Lower leg skin (tissue), 4 donors: ENCODE data around the gene ACSL3. TPM values are rescaled to one million over a fixed set of nuclear protein-coding genes. Genes with fewer than 3 reads are reported as not detected.

ENCODE experiments used
- DNase-seq, 2 donors: peaks; one replicate each; pipeline ENCODE4 v3.0.0-alpha.2; 2019; ENCODE audit warnings: low spot score in 2 of 2
- H3K4me3 ChIP-seq: fragments of 200-600 bp; sonication (generic); 2 replicates; pipeline ENCODE4 v1.5.1; 2017; ENCODE audit warnings: mild to moderate bottlenecking, low read depth; ENCODE audit not compliant: poor library complexity, severe bottlenecking
- POLR2A ChIP-seq, 2 donors: fragments of 450-650 bp; IDR thresholded peaks; one replicate each; pipeline ENCODE4 v1.6.1; 2016 to 2017; ENCODE audit warnings: antibody characterized with exemption in 2 of 2, mild to moderate bottlenecking in 1 of 2, moderate library complexity in 1 of 2
- WGBS, 2 donors: methylation state at CpG; one replicate each; pipeline ENCODE4 v1.1.5; 2018; 5-methylcytosine and 5-hydroxymethylcytosine counted together
- intact Hi-C: fragments of 100-400 bp; cut with DNase I; formaldehyde crosslinking; loops from one replicate; pipeline ENCODE4 v1.15.0; 2023; ENCODE audit warnings: low total_unique reads
- total RNA-seq, 4 donors: library from RNA; depleted of rRNA; stranded (reverse); fragments of >200 nt; gene quantifications; one replicate each; pipeline ENCODE4 v1.1.0, GENCODE V29; 2016
- TF ChIP-seq, protein P1 (sequence below), 3 donors: fragments of 450-650 bp; IDR thresholded peaks; one replicate each; pipeline ENCODE4 v1.5.1; 2016; ENCODE audit warnings: antibody characterized with exemption in 3 of 3, mild to moderate bottlenecking in 3 of 3, moderate library complexity in 2 of 3

The ACSL3 gene
- total RNA-seq, 4 donors from 2014 or later = 32.6 to 132 (median 69.6) TPM

DNA sequence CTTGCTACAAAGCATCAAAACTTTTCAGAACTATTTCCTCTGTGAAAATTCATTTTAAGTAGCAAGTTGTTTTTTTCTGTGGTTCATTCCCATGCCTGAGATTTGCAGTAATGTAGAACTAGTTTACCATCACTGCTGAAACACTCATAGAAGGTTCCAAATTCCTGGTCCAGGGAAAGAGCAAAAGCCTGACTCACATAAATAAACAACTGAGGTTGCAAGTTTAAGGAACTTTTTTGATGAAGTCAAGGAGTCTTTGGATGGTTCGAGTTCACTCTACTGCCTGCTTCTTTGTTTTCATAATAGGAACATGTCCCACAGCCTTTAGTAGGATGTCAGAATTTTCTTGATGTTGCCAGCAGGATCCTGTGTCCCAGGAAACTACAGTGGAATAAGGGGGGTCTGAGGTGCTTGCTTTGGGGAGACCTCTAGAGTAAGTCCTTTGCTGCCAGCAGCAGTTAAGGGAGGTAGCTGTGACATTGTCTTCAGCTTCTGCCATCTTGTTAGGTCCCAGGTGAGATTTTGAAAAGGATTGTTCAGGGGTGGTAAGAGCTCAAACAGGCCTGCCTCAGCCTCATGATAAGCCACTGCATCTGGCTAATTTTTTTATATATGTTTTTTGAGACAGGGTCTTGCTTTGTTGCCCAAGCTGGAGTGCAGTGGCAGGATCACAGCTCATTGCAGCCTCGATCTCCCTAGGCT lies 43.9 kb downstream of the ACSL3 start:
- 91 to 93% methylated on average over 2 of the region's 2 CpGs for WGBS, 2 donors

DNA sequence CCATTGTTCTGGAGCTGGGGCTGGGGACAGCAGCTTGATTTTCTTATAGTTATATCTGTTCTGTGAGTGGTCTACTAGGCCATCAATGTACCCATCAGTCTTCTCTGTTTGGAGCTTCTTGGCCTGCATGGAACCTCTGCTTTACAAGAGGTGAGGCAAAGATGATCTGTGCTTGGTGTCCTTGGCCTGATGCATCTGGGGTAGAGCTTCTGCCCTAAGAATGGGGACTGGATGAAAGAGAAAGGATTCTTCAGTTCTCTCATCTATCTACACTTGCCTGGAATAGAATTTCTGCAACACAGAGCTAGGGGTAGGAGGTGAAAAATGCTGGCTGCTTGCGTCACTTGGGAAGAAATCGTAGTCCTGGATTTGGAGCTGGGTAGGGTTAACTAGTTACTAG lies 46.2 kb downstream of the ACSL3 start:
- H3K4me3 ChIP-seq = no peak overlapping the region
- no peak for TF ChIP-seq POLR2A (IDR thresholded peaks at IDR 0.05)
- TF ChIP-seq, protein P1, sequence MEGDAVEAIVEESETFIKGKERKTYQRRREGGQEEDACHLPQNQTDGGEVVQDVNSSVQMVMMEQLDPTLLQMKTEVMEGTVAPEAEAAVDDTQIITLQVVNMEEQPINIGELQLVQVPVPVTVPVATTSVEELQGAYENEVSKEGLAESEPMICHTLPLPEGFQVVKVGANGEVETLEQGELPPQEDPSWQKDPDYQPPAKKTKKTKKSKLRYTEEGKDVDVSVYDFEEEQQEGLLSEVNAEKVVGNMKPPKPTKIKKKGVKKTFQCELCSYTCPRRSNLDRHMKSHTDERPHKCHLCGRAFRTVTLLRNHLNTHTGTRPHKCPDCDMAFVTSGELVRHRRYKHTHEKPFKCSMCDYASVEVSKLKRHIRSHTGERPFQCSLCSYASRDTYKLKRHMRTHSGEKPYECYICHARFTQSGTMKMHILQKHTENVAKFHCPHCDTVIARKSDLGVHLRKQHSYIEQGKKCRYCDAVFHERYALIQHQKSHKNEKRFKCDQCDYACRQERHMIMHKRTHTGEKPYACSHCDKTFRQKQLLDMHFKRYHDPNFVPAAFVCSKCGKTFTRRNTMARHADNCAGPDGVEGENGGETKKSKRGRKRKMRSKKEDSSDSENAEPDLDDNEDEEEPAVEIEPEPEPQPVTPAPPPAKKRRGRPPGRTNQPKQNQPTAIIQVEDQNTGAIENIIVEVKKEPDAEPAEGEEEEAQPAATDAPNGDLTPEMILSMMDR (IDR thresholded peaks at IDR 0.05) = no peak
- WGBS, 2 donors = 98 to 100% methylated on average over 2 of the region's 2 CpGs
- DNase-seq = no peak
- intact Hi-C loops = loop anchor here (10.0 kb wide), 1 partner anchor 202 kb away; no protein-coding TSS in a partner anchor

More for the DNA sequence above, 43.9 kb downstream of the ACSL3 start:
- DNase-seq = no peak
- TF ChIP-seq POLR2A (IDR thresholded peaks at IDR 0.05) = no peak
- TF ChIP-seq, protein P1 (IDR thresholded peaks at IDR 0.05) = no peak
- intact Hi-C loops = loop anchor here (10.0 kb wide), 1 partner anchor 200 kb away; no protein-coding TSS in a partner anchor
- no peak overlapping the region for H3K4me3 ChIP-seq

DNA sequence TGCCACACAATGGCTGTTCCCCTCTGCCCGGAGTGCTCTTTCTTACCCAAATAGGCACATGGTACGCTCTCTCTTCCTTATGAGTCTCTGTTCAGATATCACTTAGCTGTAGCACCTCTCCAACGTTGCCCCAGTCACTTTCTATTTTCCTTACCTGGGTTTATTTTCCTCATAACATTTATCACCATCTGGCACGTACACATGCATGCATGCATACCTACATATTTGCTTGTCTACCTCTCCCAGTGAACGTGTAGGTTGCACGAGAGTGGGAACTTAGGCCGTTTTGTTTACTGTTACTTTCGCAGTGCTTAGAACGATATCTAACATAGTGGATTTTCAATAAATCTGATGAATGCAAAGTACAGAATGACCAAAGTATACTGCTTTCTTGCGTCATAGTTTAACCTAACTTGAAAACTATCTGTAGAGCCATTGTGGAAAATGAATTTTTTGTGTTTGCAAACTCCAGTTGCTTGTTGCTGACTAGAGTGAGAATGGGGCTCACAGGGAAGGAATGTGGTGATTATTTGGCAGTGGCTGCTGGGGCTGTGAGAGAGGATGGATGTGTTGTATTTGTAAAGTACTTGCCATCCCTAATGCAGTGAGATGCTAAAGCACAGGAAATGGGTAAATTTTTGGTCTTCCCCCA lies 47.1 kb downstream of the ACSL3 start:
- WGBS, 2 donors = 93 to 94% methylated on average over 10 of the region's 10 CpGs
- intact Hi-C loops = loop anchor here (10.0 kb wide), 1 partner anchor 203 kb away; no protein-coding TSS in a partner anchor
- H3K4me3 ChIP-seq = no peak overlapping the region
- DNase-seq = no peak
- TF ChIP-seq, protein P1 (IDR thresholded peaks at IDR 0.05) = no peak
- TF ChIP-seq POLR2A (IDR thresholded peaks at IDR 0.05) = no peak

DNA sequence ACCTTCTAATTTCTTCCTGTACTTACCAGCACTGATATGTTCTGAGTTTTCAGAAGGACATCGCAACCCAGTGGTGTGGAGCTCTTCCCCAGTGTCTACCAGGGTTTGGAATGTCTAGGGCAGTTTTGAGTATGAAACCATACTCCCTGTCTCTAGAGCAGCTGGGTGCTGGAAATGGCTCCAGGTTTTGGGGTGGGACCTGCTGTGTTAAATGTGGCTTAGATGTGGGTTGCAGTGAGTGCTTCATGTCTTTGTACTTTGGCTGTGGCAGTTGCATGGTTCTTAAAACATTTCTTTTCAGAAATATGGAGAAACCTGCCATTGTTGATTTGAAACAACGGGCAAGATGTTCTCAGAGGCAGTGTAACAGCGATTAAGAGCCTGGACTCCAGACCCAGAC lies 48.5 kb downstream of the ACSL3 start:
- TF ChIP-seq, protein P1 (IDR thresholded peaks at IDR 0.05) = no peak
- no peak for TF ChIP-seq POLR2A (IDR thresholded peaks at IDR 0.05)
- 97 to 98% methylated on average over 3 of the region's 3 CpGs for WGBS, 2 donors
- no peak overlapping the region for H3K4me3 ChIP-seq
- intact Hi-C loops = loop anchor here (10.0 kb wide), 1 partner anchor 204 kb away; no protein-coding TSS in a partner anchor
- no peak for DNase-seq

DNA sequence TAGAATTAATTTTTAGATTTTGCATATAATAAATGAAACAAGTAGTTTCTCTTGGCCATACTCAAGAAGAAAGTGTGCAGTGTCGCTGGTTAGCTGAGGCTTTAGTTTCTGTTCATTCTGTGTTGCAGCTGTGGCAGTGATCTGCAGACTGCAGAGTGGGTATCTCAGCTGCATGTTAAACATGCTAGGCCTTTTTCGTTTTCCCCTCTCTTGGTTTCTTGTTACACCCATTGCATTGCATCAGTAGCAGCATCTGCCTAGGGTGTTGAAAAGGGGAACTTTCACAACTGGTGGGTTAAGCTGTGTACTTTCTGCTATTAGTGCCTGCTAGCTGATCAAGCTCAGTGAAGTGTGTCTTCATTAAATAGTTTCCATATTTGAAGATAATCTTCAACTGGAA lies 51.3 kb downstream of the ACSL3 start:
- H3K4me3 ChIP-seq = no peak overlapping the region
- WGBS, 2 donors = 68 to 71% methylated on average over 2 of the region's 2 CpGs
- no peak for DNase-seq
- TF ChIP-seq, protein P1 (IDR thresholded peaks at IDR 0.05) = no peak
- TF ChIP-seq POLR2A (IDR thresholded peaks at IDR 0.05) = no peak
- intact Hi-C loops = loop anchor here (2.0 kb wide), 1 partner anchor 57 kb away; no protein-coding TSS in a partner anchor
